ENCODE results near the gene RNPS1. TPM values are rescaled to one million over a fixed set of nuclear protein-coding genes. Genes with fewer than 3 reads are reported as not detected.

The RNPS1 gene
- total and polyA plus RNA-seq, 7 experiments from 2014 or later = 136 to 293 (median 220) TPM

- intact Hi-C loops (cut with micrococcal nuclease) = no loop called here
- Histone ChIP-seq H3K36me3 (ENCODE audit: control insufficient read depth in 2 of 3, insufficient read depth in 3 of 3, low read length in 3 of 3) (no peaks in the 10 kb centered on the region), H3K27ac (ENCODE audit: low read depth, low read length) (no peak overlapping the region), H3K4me1 (ENCODE audit: control insufficient read depth in 2 of 2, insufficient read depth in 2 of 2, low read length in 2 of 2) (no peaks in the 10 kb centered on the region), H3K4me3 (ENCODE audit: low read length) (no peak overlapping the region), H3K27me3 (ENCODE audit: control insufficient read depth in 2 of 2, insufficient read depth in 2 of 2, low read length in 2 of 2) (no peaks in the 10 kb centered on the region), H3K9me3 (ENCODE audit: control insufficient read depth in 2 of 3, low read length in 3 of 3) (no peaks in the 10 kb centered on the region)
- Mint-ChIP-seq H3K36me3 (no peaks in the 10 kb centered on the region), H3K27me3 (no peaks in the 10 kb centered on the region), H3K27ac (no peak overlapping the region), H3K4me3 (no peak overlapping the region), H3K4me1 (peaks cover 0 to 6% (median 0%) of the 10 kb centered on the region in 7 donors), H3K9me3 (no peaks in the 10 kb centered on the region)
- CTCF ChIA-PET = no interaction called here
- no peak for DNase-seq
- no peak for ATAC-seq
- POLR2A ChIA-PET = interaction anchor here (0.9 kb wide), 1 partner anchor 8 kb away, joined by 3 read pairs; no protein-coding TSS in a partner anchor
These were observed 30.7 kb upstream of the RNPS1 start for GRCh38 chr16:2298621-2299020.

- no peak overlapping the region for H3K4me3 ChIP-seq (ENCODE audit: low read length)
- no peaks in the 10 kb centered on the region for H3K4me1 ChIP-seq (ENCODE audit: control insufficient read depth in 2 of 2, insufficient read depth in 2 of 2, low read length in 2 of 2)
- intact Hi-C loops (cut with micrococcal nuclease) = no loop called here
- H3K27ac ChIP-seq (ENCODE audit: low read depth, low read length) = no peak overlapping the region
- H3K9me3 Mint-ChIP-seq = no peaks in the 10 kb centered on the region
- no peak for DNase-seq
- peaks cover 0 to 6% (median 0%) of the 10 kb centered on the region in 7 donors for H3K4me1 Mint-ChIP-seq
- H3K9me3 ChIP-seq (ENCODE audit: control insufficient read depth in 2 of 3, low read length in 3 of 3) = no peaks in the 10 kb centered on the region
- no peak for ATAC-seq
- ChIA-PET CTCF (no interaction called here), POLR2A (no interaction called here)
- no peak overlapping the region for H3K27ac Mint-ChIP-seq
- H3K27me3 ChIP-seq (ENCODE audit: control insufficient read depth in 2 of 2, insufficient read depth in 2 of 2, low read length in 2 of 2) = no peaks in the 10 kb centered on the region
- H3K36me3 ChIP-seq (ENCODE audit: control insufficient read depth in 2 of 3, insufficient read depth in 3 of 3, low read length in 3 of 3) = no peaks in the 10 kb centered on the region
- no peaks in the 10 kb centered on the region for H3K36me3 Mint-ChIP-seq
- H3K4me3 Mint-ChIP-seq = no peak overlapping the region
- H3K27me3 Mint-ChIP-seq = no peaks in the 10 kb centered on the region
These were observed 29.6 kb upstream of the RNPS1 start for GRCh38 chr16:2297506-2297860.

- intact Hi-C loops (cut with micrococcal nuclease) = no loop called here
- no peak overlapping the region for H3K4me3 ChIP-seq (ENCODE audit: low read length)
- CTCF ChIA-PET = no interaction called here
- no peaks in the 10 kb centered on the region for H3K9me3 ChIP-seq (ENCODE audit: control insufficient read depth in 2 of 3, low read length in 3 of 3)
- ATAC-seq = peak; percentile 44
- H3K9me3 Mint-ChIP-seq = no peaks in the 10 kb centered on the region
- H3K27me3 ChIP-seq (ENCODE audit: control insufficient read depth in 2 of 2, insufficient read depth in 2 of 2, low read length in 2 of 2) = no peaks in the 10 kb centered on the region
- no peak overlapping the region for H3K27ac ChIP-seq (ENCODE audit: low read depth, low read length)
- peak in 1 of 9 donors; percentile 3 for DNase-seq
- H3K36me3 ChIP-seq (ENCODE audit: control insufficient read depth in 2 of 3, insufficient read depth in 3 of 3, low read length in 3 of 3) = no peaks in the 10 kb centered on the region
- no peaks in the 10 kb centered on the region for H3K36me3 Mint-ChIP-seq
- H3K27ac Mint-ChIP-seq = no peak overlapping the region
- POLR2A ChIA-PET = no interaction called here
- peaks cover 0 to 6% (median 0%) of the 10 kb centered on the region in 7 donors for H3K4me1 Mint-ChIP-seq
- H3K27me3 Mint-ChIP-seq = no peaks in the 10 kb centered on the region
- no peaks in the 10 kb centered on the region for H3K4me1 ChIP-seq (ENCODE audit: control insufficient read depth in 2 of 2, insufficient read depth in 2 of 2, low read length in 2 of 2)
- H3K4me3 Mint-ChIP-seq = no peak overlapping the region
These were observed 29.0 kb upstream of the RNPS1 start for GRCh38 chr16:2296661-2297505.

- Mint-ChIP-seq H3K36me3 (peaks cover 0 to 4% (median 0%) of the 10 kb centered on the region in 5 donors), H3K4me3 (no peak overlapping the region), H3K27me3 (no peaks in the 10 kb centered on the region), H3K4me1 (peaks cover 0 to 6% (median 0%) of the 10 kb centered on the region in 7 donors), H3K9me3 (no peaks in the 10 kb centered on the region), H3K27ac (no peak overlapping the region)
- H3K4me1 ChIP-seq (ENCODE audit: control insufficient read depth in 2 of 2, insufficient read depth in 2 of 2, low read length in 2 of 2) = no peaks in the 10 kb centered on the region
- ChIA-PET POLR2A (no interaction called here), CTCF (no interaction called here)
- no peaks in the 10 kb centered on the region for H3K27me3 ChIP-seq (ENCODE audit: control insufficient read depth in 2 of 2, insufficient read depth in 2 of 2, low read length in 2 of 2)
- ATAC-seq (peak; percentile 45), DNase-seq (no peak)
- no peak overlapping the region for H3K27ac ChIP-seq (ENCODE audit: low read depth, low read length)
- no peak overlapping the region for H3K4me3 ChIP-seq (ENCODE audit: low read length)
- no peaks in the 10 kb centered on the region for H3K36me3 ChIP-seq (ENCODE audit: control insufficient read depth in 2 of 3, insufficient read depth in 3 of 3, low read length in 3 of 3)
- H3K9me3 ChIP-seq (ENCODE audit: control insufficient read depth in 2 of 3, low read length in 3 of 3) = no peaks in the 10 kb centered on the region
- intact Hi-C loops (cut with micrococcal nuclease) = no loop called here
These were observed 27.3 kb upstream of the RNPS1 start for GRCh38 chr16:2295056-2295798.

- no peak for ATAC-seq
These were observed 24.3 kb upstream of the RNPS1 start for GRCh38 chr16:2292221-2292620.

GRCh38 chr16:2289282-2289681 lies 21.4 kb upstream of the RNPS1 start:
- CTCF ChIA-PET = interaction anchor here (0.6 kb wide), 1 partner anchor 361 kb away, joined by 3 read pairs; no protein-coding TSS in a partner anchor
- POLR2A ChIA-PET = no interaction called here
- no peaks in the 10 kb centered on the region for H3K4me1 Mint-ChIP-seq
- H3K4me3 ChIP-seq (ENCODE audit: low read length) = no peak overlapping the region
- no peak overlapping the region for H3K27ac ChIP-seq (ENCODE audit: low read depth, low read length)
- no peak overlapping the region for H3K4me3 Mint-ChIP-seq
- no peaks in the 10 kb centered on the region for H3K9me3 Mint-ChIP-seq
- no peaks in the 10 kb centered on the region for H3K4me1 ChIP-seq (ENCODE audit: control insufficient read depth in 2 of 2, insufficient read depth in 2 of 2, low read length in 2 of 2)
- no peak overlapping the region for H3K27ac Mint-ChIP-seq
- peaks cover 0 to 11% (median 0%) of the 10 kb centered on the region in 5 donors for H3K36me3 Mint-ChIP-seq
- no peaks in the 10 kb centered on the region for H3K27me3 ChIP-seq (ENCODE audit: control insufficient read depth in 2 of 2, insufficient read depth in 2 of 2, low read length in 2 of 2)
- no peaks in the 10 kb centered on the region for H3K27me3 Mint-ChIP-seq
- intact Hi-C loops (cut with micrococcal nuclease) = no loop called here
- H3K9me3 ChIP-seq (ENCODE audit: control insufficient read depth in 2 of 3, low read length in 3 of 3) = no peaks in the 10 kb centered on the region
- no peak for ATAC-seq
- H3K36me3 ChIP-seq (ENCODE audit: control insufficient read depth in 2 of 3, insufficient read depth in 3 of 3, low read length in 3 of 3) = peaks cover 0 to 6% (median 0%) of the 10 kb centered on the region in 3 experiments
- no peak for DNase-seq

More at GRCh38 chr16:2292221-2292620, 24.3 kb upstream of the RNPS1 start:
- Mint-ChIP-seq H3K36me3 (peaks cover 0 to 11% (median 0%) of the 10 kb centered on the region in 5 donors), H3K27me3 (no peaks in the 10 kb centered on the region), H3K27ac (no peak overlapping the region), H3K4me3 (no peak overlapping the region), H3K9me3 (no peaks in the 10 kb centered on the region), H3K4me1 (peaks cover 0 to 6% (median 0%) of the 10 kb centered on the region in 7 donors)
- ChIA-PET CTCF (no interaction called here), POLR2A (no interaction called here)
- no peak overlapping the region for H3K4me3 ChIP-seq (ENCODE audit: low read length)
- intact Hi-C loops (cut with micrococcal nuclease) = no loop called here
- no peak overlapping the region for H3K27ac ChIP-seq (ENCODE audit: low read depth, low read length)
- no peak for DNase-seq
- no peaks in the 10 kb centered on the region for H3K4me1 ChIP-seq (ENCODE audit: control insufficient read depth in 2 of 2, insufficient read depth in 2 of 2, low read length in 2 of 2)
- H3K27me3 ChIP-seq (ENCODE audit: control insufficient read depth in 2 of 2, insufficient read depth in 2 of 2, low read length in 2 of 2) = no peaks in the 10 kb centered on the region
- no peaks in the 10 kb centered on the region for H3K36me3 ChIP-seq (ENCODE audit: control insufficient read depth in 2 of 3, insufficient read depth in 3 of 3, low read length in 3 of 3)
- H3K9me3 ChIP-seq (ENCODE audit: control insufficient read depth in 2 of 3, low read length in 3 of 3) = no peaks in the 10 kb centered on the region

Measured in naive thymus-derived CD4-positive, alpha-beta T cell (primary cell).